Right lobe of liver (tissue), 6 donors: Measurements from ENCODE around the gene ZNF433. TPM values are rescaled to one million over a fixed set of nuclear protein-coding genes. Genes with fewer than 3 reads are reported as not detected.

Experiments
- ATAC-seq, 4 donors: fragments of 200-7000 bp; cut with Tn5 transposase; one replicate each; pipeline ENCODE4 v1.9.1; 2020; ENCODE audit warnings: mild to moderate bottlenecking in 4 of 4, moderate library complexity in 4 of 4
- DNase-seq, 3 donors: peaks; one replicate each; pipeline ENCODE4 v3.0.0-alpha.2; 2020
- H3K27ac ChIP-seq, 3 donors: fragments of 200-600 bp; one replicate each; pipeline ENCODE4 v1.8.0; 2022
- H3K27me3 ChIP-seq, 2 donors: fragments of 200-600 bp; one replicate each; pipeline ENCODE4 v1.8.0; 2022
- H3K36me3 ChIP-seq, 4 donors: fragments of 200-600 bp; sonication (generic) in 1 of 4; one replicate each; pipeline versions ENCODE4 v1.5.1 to v1.8.0; 2017 to 2022; ENCODE audit warnings: control low read depth in 1 of 4
- H3K4me1 ChIP-seq, 4 donors: fragments of 200-600 bp; sonication (generic) in 1 of 4; one replicate each; pipeline versions ENCODE4 v1.5.1 to v1.8.0; 2017 to 2022; ENCODE audit warnings: control low read depth in 1 of 4
- H3K4me3 ChIP-seq, 3 donors: fragments of 200-600 bp; one replicate each; pipeline ENCODE4 v1.8.0; 2022
- H3K9me3 ChIP-seq, 4 donors: fragments of 200-600 bp; sonication (generic) in 1 of 4; one replicate each; pipeline versions ENCODE4 v1.5.1 to v1.8.0; 2017 to 2022; ENCODE audit warnings: control low read depth in 1 of 4
- POLR2A ChIP-seq: fragments of 450-650 bp; IDR thresholded peaks from one replicate; pipeline ENCODE4 v1.6.1; 2017; ENCODE audit warnings: antibody characterized with exemption, mild to moderate bottlenecking
- WGBS: methylation state at CpG from one replicate; pipeline ENCODE4 v1.1.6; 2018; ENCODE audit warnings: low coverage, low lambda C conversion rate; ENCODE audit not compliant: insufficient coverage; ENCODE audit errors: missing lambda C conversion rate; 5-methylcytosine and 5-hydroxymethylcytosine counted together
- intact Hi-C, 2 donors: fragments of 100-400 bp; cut with DNase I; formaldehyde crosslinking; loops; one replicate each; pipeline versions ENCODE4 v1.11.2 to v1.14.1; 2022
- total RNA-seq, 6 experiments: library from RNA; depleted of rRNA in 2 of 6; stranded (reverse); fragments of >200 nt in 2 of 6; fragmentation: NEBNext Ultra II Directional in 3 of 6; extraction: Animal tissue kit (Norgen Biotek cat#: 25700) in 3 of 6; gene quantifications; one replicate each; pipeline versions ENCODE4 v1.1.0 to v1.2.4, GENCODE V29; 2016 to 2023
- TF ChIP-seq, protein P1 (sequence below), 4 donors: fragments of 200-600 bp in 3 of 4; fragments of 450-650 bp in 1 of 4; IDR thresholded peaks; one replicate each; pipeline versions ENCODE4 v1.5.1 to v1.8.0; 2016 to 2022; ENCODE audit warnings: antibody characterized with exemption in 4 of 4, mild to moderate bottlenecking in 2 of 4
- donor health status: DM: no; HTN: yes; CAD: no.
- donor health status: DM: no; HTN: no; CAD: no.
- donor health status: DM: no; HTN: no; CAD: no.
- donor health status: DM: no; HTN: yes; CAD: no.
- donor health status: DM: no; HTN: yes; CAD: no.

ZNF433 gene
- total RNA-seq, 6 experiments from 2014 or later, result 1.1 to 7.4 (median 2.5) TPM

DNA sequence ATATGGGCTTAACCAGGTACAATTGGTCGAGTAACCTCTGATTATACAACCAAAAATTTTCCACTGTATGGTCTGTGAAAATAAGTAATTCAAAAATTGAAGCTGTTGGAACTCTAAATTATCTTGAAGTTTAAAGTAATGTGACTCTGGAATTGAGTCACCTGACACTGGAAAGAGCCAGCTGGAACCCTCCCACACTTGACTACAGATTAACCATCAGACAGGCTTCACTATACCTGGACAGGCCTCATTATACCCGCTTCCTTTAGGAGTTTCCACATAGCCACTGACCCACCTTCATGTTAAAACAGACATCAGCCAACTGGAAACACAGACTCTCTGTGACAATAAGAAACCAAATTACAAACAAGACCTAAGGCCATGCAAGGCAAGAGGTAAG is 1.3 kb downstream of the ZNF433 start:
- no peak overlapping the region for H3K27ac ChIP-seq
- DNase-seq (no peak), ATAC-seq (peak in 1 of 4 donors; percentile 12)
- H3K9me3 ChIP-seq, result no peaks in the 10 kb centered on the region
- WGBS, result 55% methylated on average over 2 of the region's 2 CpGs
- no peaks in the 10 kb centered on the region for H3K27me3 ChIP-seq
- peak overlapping the region in 2 of 3 donors; percentile 68 to 93 for H3K4me3 ChIP-seq
- peaks cover 0 to 12% (median 0%) of the 10 kb centered on the region in 4 donors for H3K4me1 ChIP-seq
- no peak for TF ChIP-seq POLR2A
- TF ChIP-seq, protein P1, sequence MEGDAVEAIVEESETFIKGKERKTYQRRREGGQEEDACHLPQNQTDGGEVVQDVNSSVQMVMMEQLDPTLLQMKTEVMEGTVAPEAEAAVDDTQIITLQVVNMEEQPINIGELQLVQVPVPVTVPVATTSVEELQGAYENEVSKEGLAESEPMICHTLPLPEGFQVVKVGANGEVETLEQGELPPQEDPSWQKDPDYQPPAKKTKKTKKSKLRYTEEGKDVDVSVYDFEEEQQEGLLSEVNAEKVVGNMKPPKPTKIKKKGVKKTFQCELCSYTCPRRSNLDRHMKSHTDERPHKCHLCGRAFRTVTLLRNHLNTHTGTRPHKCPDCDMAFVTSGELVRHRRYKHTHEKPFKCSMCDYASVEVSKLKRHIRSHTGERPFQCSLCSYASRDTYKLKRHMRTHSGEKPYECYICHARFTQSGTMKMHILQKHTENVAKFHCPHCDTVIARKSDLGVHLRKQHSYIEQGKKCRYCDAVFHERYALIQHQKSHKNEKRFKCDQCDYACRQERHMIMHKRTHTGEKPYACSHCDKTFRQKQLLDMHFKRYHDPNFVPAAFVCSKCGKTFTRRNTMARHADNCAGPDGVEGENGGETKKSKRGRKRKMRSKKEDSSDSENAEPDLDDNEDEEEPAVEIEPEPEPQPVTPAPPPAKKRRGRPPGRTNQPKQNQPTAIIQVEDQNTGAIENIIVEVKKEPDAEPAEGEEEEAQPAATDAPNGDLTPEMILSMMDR (IDR thresholded peaks at IDR 0.05), result no peak
- intact Hi-C loops, result no loop called here
- H3K36me3 ChIP-seq, result no peaks in the 10 kb centered on the region

GRCh38 chr19:12015753-12016116 is 19.7 kb downstream of the ZNF433 start:
- 100% methylated on average over 2 of the region's 2 CpGs for WGBS
- Histone ChIP-seq H3K4me1 (no peaks in the 10 kb centered on the region), H3K27me3 (no peaks in the 10 kb centered on the region), H3K9me3 (peaks cover 0 to 59% (median 26%) of the 10 kb centered on the region in 4 donors), H3K27ac (no peak overlapping the region), H3K4me3 (no peak overlapping the region), H3K36me3 (peaks cover 0 to 38% (median 18%) of the 10 kb centered on the region in 4 donors)
- ATAC-seq, result no peak
- no peak for DNase-seq
- no peak for TF ChIP-seq POLR2A
- TF ChIP-seq, protein P1 (IDR thresholded peaks at IDR 0.05), result no peak
- intact Hi-C loops, result no loop called here

GRCh38 chr19:12015015-12015752 is 20.3 kb downstream of the ZNF433 start:
- H3K9me3 ChIP-seq, result peaks cover 0 to 59% (median 26%) of the 10 kb centered on the region in 4 donors
- H3K27ac ChIP-seq, result no peak overlapping the region
- no peaks in the 10 kb centered on the region for H3K27me3 ChIP-seq
- no peak overlapping the region for H3K4me3 ChIP-seq
- peaks cover 0 to 38% (median 18%) of the 10 kb centered on the region in 4 donors for H3K36me3 ChIP-seq
- intact Hi-C loops, result no loop called here
- WGBS, result 92% methylated on average over 8 of the region's 9 CpGs
- DNase-seq (no peak), ATAC-seq (no peak)
- no peaks in the 10 kb centered on the region for H3K4me1 ChIP-seq
- TF ChIP-seq, protein P1 (IDR thresholded peaks at IDR 0.05), result no peak
- no peak for TF ChIP-seq POLR2A

GRCh38 chr19:12000152-12000981 is 35.1 kb downstream of the ZNF433 start:
- Histone ChIP-seq H3K27ac (no peak overlapping the region), H3K27me3 (no peaks in the 10 kb centered on the region), H3K9me3 (no peaks in the 10 kb centered on the region), H3K4me1 (no peaks in the 10 kb centered on the region), H3K36me3 (peaks cover 0 to 3% (median 0%) of the 10 kb centered on the region in 4 donors), H3K4me3 (no peak overlapping the region)
- 78% methylated on average over 7 of the region's 9 CpGs for WGBS
- TF ChIP-seq, protein P1 (IDR thresholded peaks at IDR 0.05), result no peak
- no peak for TF ChIP-seq POLR2A
- ATAC-seq (no peak), DNase-seq (no peak)
- intact Hi-C loops, result no loop called here
